Ishikawa (cell line): Measurements from ENCODE around the gene EREG.

Experiments used
- CEBPB ChIP-seq: IDR thresholded peaks from 2 replicates; pipeline ENCODE4 v1.6.1; 2012
- CREB1 ChIP-seq: IDR thresholded peaks from 2 replicates; pipeline ENCODE4 v1.6.1; 2012; ENCODE audit warnings: low read depth
- EP300 ChIP-seq: IDR thresholded peaks from 2 replicates; pipeline ENCODE4 v1.6.1; 2012; ENCODE audit warnings: borderline replicate concordance
- FOXM1 ChIP-seq: IDR thresholded peaks from 2 replicates; pipeline ENCODE4 v1.6.1; 2012; ENCODE audit warnings: low read depth, borderline replicate concordance
- NFIC ChIP-seq: IDR thresholded peaks from 2 replicates; pipeline ENCODE4 v1.6.1; 2012
- RAD21 ChIP-seq: IDR thresholded peaks from 2 replicates; pipeline ENCODE4 v1.6.1; 2012; ENCODE audit warnings: low read depth
- TAF1 ChIP-seq: IDR thresholded peaks from 2 replicates; pipeline ENCODE4 v1.6.1; 2012; ENCODE audit warnings: low read depth, mild to moderate bottlenecking
- TEAD4 ChIP-seq: IDR thresholded peaks from 2 replicates; pipeline ENCODE4 v1.6.1; 2012
- USF1 ChIP-seq: IDR thresholded peaks from 2 replicates; pipeline ENCODE4 v1.6.1; 2012
- YY1 ChIP-seq: IDR thresholded peaks from 2 replicates; pipeline ENCODE4 v1.6.1; 2012; ENCODE audit warnings: low read depth
- ZBTB7A ChIP-seq: IDR thresholded peaks from 2 replicates; pipeline ENCODE4 v1.6.1; 2012; ENCODE audit warnings: low read depth
- TF ChIP-seq, protein P1 (sequence below): IDR thresholded peaks from 2 replicates; pipeline ENCODE4 v1.6.1; 2012; ENCODE audit warnings: low read depth, mild to moderate bottlenecking
- TF ChIP-seq, protein P2 (sequence below): IDR thresholded peaks from 2 replicates; pipeline ENCODE4 v1.6.1; 2012

- TF ChIP-seq, protein P1, sequence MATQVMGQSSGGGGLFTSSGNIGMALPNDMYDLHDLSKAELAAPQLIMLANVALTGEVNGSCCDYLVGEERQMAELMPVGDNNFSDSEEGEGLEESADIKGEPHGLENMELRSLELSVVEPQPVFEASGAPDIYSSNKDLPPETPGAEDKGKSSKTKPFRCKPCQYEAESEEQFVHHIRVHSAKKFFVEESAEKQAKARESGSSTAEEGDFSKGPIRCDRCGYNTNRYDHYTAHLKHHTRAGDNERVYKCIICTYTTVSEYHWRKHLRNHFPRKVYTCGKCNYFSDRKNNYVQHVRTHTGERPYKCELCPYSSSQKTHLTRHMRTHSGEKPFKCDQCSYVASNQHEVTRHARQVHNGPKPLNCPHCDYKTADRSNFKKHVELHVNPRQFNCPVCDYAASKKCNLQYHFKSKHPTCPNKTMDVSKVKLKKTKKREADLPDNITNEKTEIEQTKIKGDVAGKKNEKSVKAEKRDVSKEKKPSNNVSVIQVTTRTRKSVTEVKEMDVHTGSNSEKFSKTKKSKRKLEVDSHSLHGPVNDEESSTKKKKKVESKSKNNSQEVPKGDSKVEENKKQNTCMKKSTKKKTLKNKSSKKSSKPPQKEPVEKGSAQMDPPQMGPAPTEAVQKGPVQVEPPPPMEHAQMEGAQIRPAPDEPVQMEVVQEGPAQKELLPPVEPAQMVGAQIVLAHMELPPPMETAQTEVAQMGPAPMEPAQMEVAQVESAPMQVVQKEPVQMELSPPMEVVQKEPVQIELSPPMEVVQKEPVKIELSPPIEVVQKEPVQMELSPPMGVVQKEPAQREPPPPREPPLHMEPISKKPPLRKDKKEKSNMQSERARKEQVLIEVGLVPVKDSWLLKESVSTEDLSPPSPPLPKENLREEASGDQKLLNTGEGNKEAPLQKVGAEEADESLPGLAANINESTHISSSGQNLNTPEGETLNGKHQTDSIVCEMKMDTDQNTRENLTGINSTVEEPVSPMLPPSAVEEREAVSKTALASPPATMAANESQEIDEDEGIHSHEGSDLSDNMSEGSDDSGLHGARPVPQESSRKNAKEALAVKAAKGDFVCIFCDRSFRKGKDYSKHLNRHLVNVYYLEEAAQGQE, result no peak
- TF ChIP-seq YY1 (no peak), USF1 (no peak), TAF1 (no peak), CREB1 (no peak), RAD21 (no peak), EP300 (no peak), FOXM1 (no peak), NFIC (no peak), ZBTB7A (no peak), CEBPB (no peak), TEAD4 (no peak)
- TF ChIP-seq, protein P2, sequence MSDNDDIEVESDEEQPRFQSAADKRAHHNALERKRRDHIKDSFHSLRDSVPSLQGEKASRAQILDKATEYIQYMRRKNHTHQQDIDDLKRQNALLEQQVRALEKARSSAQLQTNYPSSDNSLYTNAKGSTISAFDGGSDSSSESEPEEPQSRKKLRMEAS, result no peak
These were observed 26.1 kb upstream of the EREG start for GRCh38 chr4:74338792-74339333.
